ENCODE data around the gene NXNL2.

Gene NXNL2

GRCh38 chr9:88534456-88535225 lies at the start of gene NXNL2:
Gene NXNL2 (plus strand): TSS chr9:88535178. CDS start chr9:88535435, 257 bp downstream.
- DNase-seq: peak in 26 of 51 donors; percentile 7 to 79 (median 40)

- DNase-seq: no peak
Measured at GRCh38 chr9:88488166-88488565, 46.8 kb upstream of the NXNL2 start.

GRCh38 chr9:88494983-88495721 lies 39.8 kb upstream of the NXNL2 start:
- no peak for DNase-seq

GRCh38 chr9:88497224-88497623 lies 37.8 kb upstream of the NXNL2 start:
- DNase-seq: no peak

- no peak for DNase-seq
Measured at GRCh38 chr9:88498880-88499279, 36.1 kb upstream of the NXNL2 start.

- DNase-seq: no peak
Measured at GRCh38 chr9:88501086-88501485, 33.9 kb upstream of the NXNL2 start.

- DNase-seq: no peak
Measured at GRCh38 chr9:88502552-88503034, 32.4 kb upstream of the NXNL2 start.

GRCh38 chr9:88503081-88503844 lies 31.7 kb upstream of the NXNL2 start:
- DNase-seq: no peak

GRCh38 chr9:88503845-88504764 lies 30.9 kb upstream of the NXNL2 start:
- no peak for DNase-seq

GRCh38 chr9:88508326-88508725 lies 26.7 kb upstream of the NXNL2 start:
- no peak for DNase-seq

GRCh38 chr9:88511906-88512305 lies 23.1 kb upstream of the NXNL2 start:
- no peak for DNase-seq

- no peak for DNase-seq
Measured at GRCh38 chr9:88514247-88514646, 20.7 kb upstream of the NXNL2 start.

GRCh38 chr9:88521308-88521707 lies 13.7 kb upstream of the NXNL2 start:
- DNase-seq: peak in 4 of 51 donors; percentile 3 to 17 (median 12)

- no peak for DNase-seq
Measured at GRCh38 chr9:88522360-88522759, 12.6 kb upstream of the NXNL2 start.

- DNase-seq: no peak
Measured at GRCh38 chr9:88523056-88523455, 11.9 kb upstream of the NXNL2 start.

GRCh38 chr9:88524911-88525310 lies 10.1 kb upstream of the NXNL2 start:
- no peak for DNase-seq

- DNase-seq: no peak
Measured at GRCh38 chr9:88527618-88528017, 7.4 kb upstream of the NXNL2 start.

- DNase-seq: no peak
Measured at GRCh38 chr9:88528080-88528790, 6.7 kb upstream of the NXNL2 start.

- no peak for DNase-seq
Measured at GRCh38 chr9:88529496-88529895, 5.5 kb upstream of the NXNL2 start.

- no peak for DNase-seq
Measured at GRCh38 chr9:88530051-88530450, 4.9 kb upstream of the NXNL2 start.
